SKM-1 treated with dmso at 0.1 percent for 144 hours (cell line): Measurements from ENCODE around the gene RGS3.

Experiments
- DNase-seq: peaks from one replicate; lab custom pipeline; 2025; ENCODE audit not compliant: unreplicated experiment; lab: John Stamatoyannopoulos, UW

RGS3 gene

DNA sequence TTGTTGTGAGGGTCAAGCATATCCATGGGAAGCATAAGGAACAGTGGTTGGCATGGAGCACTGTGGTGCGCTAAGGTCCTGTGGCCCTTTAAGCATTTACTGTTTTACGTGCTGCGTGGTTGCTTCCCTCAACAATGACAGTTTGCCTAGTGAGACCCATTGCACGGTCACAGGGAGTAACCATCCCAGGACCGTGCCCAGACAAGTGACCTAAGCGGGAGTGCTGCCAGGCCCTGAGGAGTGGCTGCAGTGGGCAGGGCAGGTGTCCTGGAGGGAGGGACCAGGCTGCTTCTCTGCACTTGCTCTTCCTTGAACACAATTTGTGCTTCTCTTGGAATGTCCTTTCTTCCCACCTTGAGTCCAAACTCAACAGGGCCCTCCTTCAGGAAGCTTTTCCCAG lies 64.6 kb downstream of the RGS3 start:
- no peak for DNase-seq

GRCh38 chr9:113528811-113529210 lies 65.3 kb downstream of the RGS3 start:
- DNase-seq = no peak

- no peak for DNase-seq
Observed at GRCh38 chr9:113529336-113530009, 65.9 kb downstream of the RGS3 start.

DNA sequence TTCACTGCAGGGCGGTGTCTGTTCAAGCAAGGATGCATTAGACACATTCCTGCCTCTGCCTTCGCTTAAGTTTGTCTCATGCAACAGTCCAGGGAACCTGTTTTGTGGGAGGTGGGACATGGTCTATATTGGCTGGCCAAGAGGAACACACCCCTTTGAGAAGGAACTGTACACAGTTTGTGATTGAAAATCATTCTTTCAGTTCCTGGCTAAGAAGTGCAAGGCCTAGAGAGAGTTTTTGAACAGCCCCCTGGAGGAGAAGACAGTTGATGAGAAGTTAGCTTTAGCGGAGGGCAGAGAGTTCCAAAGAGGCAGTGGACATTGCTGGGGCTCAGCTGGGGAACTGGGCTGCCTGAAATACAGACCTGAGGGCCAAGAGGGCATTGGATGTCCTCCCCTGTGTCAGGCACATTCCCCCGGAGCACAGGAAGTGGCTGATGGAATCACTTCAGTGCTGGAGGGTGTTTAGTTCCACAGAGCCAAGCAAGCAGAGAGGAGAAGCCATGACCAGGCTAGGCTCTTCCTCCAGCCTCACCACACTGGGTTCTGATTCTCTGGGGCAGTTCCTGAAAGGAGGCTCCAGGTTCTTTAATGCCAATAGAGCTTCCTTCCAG lies 66.6 kb downstream of the RGS3 start:
- DNase-seq = no peak

DNA sequence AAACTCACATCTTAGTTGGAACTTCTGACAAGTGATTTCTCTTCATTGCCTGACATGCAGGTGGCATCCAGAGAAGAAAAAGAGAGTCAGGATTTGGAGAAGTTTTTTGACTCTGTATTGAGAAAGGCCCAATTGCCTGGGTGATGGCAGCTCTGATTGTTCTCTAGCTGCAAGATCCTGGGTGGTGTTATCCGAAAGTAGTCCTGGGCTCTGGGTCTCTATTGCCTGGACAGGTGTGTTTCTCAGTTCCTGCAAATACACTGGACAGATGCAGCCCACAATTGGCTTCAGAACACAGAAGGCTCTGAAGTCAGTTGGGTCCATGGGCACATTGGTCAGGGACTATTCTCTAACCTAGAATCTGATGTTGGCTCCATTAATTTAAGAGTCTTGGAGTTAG lies 67.4 kb downstream of the RGS3 start:
- DNase-seq = no peak

DNA sequence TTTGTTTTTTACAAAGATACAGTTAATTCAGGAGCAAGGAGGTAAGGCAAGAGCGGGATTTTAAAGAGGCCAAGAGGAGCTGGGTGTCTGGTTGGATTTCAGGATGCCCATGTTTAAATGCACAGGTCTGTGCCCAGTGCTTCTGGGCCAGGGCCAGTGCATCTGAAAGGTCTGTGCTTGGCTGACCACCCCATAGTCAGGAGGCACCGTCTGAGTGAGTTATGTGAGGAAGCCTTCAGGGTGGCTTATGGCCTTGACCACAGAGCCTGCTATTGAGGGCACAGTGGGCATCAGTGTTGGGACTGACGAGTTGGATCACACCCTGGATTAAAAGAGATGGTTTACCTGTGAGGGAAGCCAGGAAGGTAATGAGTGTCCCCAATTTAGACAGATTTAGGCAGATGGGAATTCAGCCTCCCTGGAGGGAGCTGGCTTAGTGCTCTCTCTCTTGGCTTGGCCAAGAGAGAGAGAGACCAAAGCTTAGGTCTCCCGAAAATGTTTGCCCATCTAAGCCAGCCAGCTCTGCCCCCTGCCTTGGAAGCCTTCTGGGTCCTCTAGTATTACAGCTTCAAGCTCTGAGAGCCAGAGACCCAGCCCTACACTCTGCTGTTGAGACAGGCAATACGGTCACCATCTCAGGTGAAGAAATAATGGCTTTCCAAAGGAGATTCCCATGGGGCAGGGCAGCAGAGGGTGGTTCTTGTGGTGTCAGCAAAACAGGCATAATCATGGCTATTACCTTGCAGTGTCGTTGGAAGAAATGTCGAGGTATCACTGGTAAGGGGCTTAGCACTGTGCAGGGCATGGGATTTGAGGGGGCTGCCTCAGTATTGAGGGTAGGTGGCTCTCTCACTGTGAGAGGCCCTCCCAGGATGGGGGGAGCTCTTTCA lies 68.6 kb downstream of the RGS3 start:
- DNase-seq = no peak

DNA sequence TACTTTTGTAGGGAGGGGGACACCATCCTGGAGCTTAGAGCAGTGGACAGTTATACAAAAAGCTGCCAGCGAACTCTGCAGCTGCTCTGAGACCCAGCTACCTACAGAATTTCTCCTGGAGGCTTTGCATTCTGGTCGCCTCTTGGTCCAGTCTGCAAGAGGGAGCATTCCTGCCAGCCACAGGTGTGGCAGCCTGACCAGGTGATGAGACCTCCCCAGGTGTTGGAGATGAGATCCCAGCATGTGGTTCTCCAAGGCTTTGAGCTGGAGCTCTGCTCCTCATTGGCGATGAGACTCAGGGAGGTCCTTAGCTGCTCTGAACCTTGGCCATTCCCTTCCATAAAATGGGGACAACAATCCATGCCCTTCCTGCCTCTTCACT lies 69.3 kb downstream of the RGS3 start:
- no peak for DNase-seq

DNA sequence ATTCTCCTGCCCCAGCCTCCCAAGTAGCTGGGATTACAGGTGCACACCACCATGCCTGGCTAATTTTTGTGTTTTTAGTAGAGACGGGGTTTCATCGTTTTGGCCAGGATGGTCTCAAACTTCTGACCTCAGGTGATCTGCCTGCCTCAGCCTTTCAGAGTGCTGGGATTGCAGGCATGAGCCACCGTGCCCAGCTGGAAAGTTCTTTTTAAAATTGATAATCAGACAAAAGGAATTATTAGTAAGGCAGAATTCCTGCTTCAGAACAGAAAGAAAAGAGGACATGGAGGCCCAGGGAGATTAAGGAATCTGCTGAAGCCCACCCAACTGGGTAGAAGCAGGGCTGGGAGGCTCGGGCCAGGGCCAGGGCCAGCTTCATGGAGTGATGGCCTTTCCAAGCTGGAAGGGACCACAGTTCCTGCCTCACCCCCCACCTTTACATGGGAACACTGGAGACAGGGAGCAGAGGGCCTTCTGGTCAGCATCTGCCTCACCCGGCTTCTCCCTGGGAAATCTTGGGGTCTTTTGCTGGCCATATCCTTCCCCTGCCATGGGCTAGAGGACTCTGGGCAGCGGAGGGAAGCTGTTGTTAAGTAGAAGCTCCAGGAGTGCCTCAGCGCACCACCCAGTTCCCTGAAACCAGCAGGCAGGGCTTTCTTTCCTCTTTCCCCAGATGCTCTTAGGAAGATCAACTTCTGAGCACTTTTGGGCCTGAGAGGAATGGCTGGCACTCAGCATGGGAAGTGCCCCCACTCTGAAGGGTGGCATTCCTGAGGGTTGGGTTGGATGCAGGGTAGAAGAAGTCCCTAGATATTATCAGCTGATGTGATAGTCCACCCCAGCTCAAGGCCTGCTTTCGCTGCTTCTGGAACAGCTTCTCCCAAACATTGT lies 70.1 kb downstream of the RGS3 start:
- no peak for DNase-seq

DNA sequence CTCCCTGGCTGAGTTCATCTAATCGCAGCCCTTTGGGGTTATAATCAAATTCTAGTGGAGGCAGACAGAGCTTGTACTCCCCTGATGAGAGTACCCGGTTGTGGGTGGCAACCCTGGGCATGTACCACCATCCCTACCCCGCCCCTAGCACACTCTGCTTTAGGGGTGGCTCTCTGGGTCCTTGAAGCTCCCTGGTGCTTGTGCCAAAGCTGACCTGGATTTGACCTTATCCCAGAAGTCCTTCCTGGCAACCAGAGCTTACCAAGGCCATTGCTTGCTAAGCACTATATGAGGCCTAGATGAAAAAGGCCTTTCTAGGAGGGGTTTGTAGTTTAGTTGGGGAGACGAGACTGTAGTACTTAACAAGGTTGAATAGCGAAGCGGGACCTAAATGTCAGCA lies 72.2 kb downstream of the RGS3 start:
- DNase-seq = no peak

DNA sequence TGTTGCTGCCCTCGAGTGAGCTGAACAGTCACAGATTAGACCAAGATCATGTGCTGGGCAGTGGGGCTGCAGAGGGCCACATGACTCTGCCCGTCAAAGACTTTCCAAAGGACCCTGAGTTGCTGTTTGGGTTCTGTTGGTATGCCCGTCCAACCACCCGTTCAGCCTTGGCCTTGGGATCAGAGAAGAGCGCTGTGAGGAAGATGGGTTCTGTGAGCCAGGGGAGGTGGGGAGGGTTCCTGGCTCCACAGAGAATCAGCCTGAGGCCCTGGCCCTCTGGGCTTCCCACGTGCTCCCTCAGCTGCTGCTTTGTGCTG lies 72.6 kb downstream of the RGS3 start:
- DNase-seq = no peak

GRCh38 chr9:113536483-113537228 lies 73.1 kb downstream of the RGS3 start:
- DNase-seq = no peak

DNA sequence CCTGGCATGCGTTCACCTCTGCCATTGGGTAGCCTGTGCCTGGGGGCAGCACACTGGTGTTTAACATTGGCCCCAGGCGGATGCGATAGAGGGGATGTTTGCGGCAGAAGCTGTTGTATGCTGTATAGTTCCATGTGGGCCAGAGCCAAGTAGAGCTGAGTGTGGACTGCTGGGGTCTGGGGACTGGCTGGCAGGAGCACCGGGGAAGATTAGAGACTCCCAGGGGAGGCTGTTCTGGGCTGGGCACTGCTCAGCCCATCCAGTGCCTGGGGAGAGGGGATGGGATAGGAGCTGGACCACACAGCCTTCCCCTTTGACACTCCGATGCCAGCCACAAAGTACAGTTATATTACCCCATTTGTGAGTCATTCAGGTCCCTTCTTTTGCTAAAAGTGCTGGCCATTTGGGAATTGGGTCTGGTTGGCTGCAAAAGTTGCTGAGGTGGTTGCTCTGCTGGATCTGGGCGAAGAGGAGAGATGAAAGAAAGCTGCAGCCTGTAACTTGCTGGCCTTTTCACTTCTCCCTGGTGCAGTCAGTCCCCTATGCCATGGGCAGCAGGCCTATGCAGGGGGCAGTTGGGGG lies 73.8 kb downstream of the RGS3 start:
- DNase-seq = no peak

- no peak for DNase-seq
Observed at GRCh38 chr9:113538131-113538530, 74.6 kb downstream of the RGS3 start.

DNA sequence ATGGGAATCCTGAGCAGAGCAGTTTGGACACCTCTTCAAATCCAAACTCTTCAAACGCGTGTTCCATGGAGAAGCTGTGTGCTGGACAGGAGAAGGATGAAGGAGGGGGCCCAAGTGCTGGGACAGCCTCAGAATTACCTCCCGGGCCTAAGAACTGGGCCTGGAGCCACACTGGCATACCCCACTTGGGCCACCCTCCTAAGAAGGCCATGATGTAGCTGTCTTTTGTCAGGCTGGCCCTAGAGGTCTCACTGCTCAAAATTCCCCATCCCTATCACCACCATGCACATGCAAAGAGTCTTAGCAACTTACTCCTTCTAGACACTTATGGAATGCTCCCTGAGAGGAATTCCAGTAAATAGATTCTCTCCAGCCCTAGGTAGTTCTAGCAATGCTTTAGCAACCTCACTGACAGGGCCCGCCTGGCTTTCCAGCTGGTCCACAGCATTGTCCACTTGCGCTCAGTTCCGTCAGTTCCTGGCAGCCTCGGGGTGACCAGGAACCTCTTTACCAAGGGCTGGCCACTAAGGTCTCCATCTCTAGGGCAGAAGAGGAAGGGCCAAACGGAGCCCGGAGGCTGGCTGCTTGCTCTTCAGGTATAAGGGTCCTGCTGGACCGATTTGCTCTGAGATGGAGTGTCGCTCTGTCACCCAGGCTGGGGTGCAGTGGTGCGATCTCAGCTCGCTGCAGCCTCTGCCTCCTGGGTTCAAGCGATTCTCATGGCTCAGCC lies 75.3 kb downstream of the RGS3 start:
- DNase-seq = no peak

GRCh38 chr9:113540466-113540865 lies 76.9 kb downstream of the RGS3 start:
- DNase-seq = no peak

DNA sequence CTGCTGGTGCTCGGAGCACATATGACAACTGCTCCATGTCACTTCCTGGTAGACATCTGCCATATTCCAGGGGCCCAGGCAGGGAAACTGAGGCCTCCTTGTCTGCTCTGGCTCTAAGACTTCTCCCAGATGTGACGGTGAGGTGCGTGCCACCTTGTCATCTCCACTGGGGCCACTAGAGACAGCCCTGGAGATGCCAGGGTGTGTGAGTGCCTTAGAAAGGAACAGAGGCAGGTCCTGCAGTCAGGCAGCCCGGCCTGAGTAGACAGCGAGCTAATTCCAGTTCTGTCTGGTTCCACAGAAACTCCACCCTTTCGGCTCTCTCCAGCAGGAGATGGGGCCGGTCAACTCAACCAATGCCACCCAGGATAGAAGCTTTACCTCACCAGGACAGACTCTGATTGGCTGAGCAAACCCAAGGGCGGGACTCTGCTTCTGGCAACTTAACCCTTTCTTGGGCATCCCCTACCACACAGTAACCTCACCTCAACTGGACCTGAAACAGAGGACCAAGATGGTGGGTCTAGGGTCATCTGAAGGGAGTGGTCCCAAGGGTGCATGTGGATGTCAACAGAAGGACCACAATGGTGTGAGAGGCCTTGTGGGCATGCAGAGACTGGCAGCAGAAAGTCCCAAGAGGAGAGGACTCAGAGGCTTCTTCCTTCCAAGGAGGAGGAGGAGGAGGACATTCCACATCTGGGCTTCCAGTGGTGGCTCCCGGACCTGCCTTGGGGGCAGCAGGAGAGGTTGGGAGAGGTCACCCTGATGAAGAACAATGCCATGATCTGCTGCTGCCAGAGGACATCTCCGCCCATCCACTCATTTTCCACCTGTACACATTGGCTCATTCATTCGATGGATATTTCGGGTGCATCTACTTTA lies 77.7 kb downstream of the RGS3 start:
- no peak for DNase-seq

GRCh38 chr9:113542006-113542405 lies 78.5 kb downstream of the RGS3 start:
- DNase-seq = no peak

- DNase-seq = no peak
Observed at GRCh38 chr9:113542741-113543140, 79.2 kb downstream of the RGS3 start.
